ENCODE results near the gene GATAD2A.

Gene GATAD2A

GRCh38 chr19:19505669-19506326 is 100.3 kb downstream of the GATAD2A start:
- TF ChIP-seq CTCF (IDR thresholded peaks at IDR 0.05; ENCODE audit: low read depth, low read length), result no peak
- no peak for DNase-seq (ENCODE audit: low read depth in 2 of 2)

GRCh38 chr19:19506592-19506991 is 101.1 kb downstream of the GATAD2A start:
- no peak overlapping the region for H3K4me3 ChIP-seq (replicated peaks in 1 of 2; ENCODE audit: low read depth in 2 of 2, low read length in 2 of 2)
- no peak for TF ChIP-seq CTCF (IDR thresholded peaks at IDR 0.05; ENCODE audit: low read depth, low read length)
- no peak for DNase-seq (ENCODE audit: low read depth in 2 of 2)

More at GRCh38 chr19:19505669-19506326, 100.3 kb downstream of the GATAD2A start:
- H3K4me3 ChIP-seq (replicated peaks in 1 of 2; ENCODE audit: low read depth in 2 of 2, low read length in 2 of 2), result no peak overlapping the region

- H3K4me3 ChIP-seq (replicated peaks in 1 of 2; ENCODE audit: low read depth in 2 of 2, low read length in 2 of 2), result no peak overlapping the region
- no peak for TF ChIP-seq CTCF (IDR thresholded peaks at IDR 0.05; ENCODE audit: low read depth, low read length)
- DNase-seq (ENCODE audit: low read depth in 2 of 2), result no peak
Measured at GRCh38 chr19:19507354-19507753, 101.9 kb downstream of the GATAD2A start.

- no peak for TF ChIP-seq CTCF (IDR thresholded peaks at IDR 0.05; ENCODE audit: low read depth, low read length)
- H3K4me3 ChIP-seq (replicated peaks in 1 of 2; ENCODE audit: low read depth in 2 of 2, low read length in 2 of 2), result no peak overlapping the region
- no peak for DNase-seq (ENCODE audit: low read depth in 2 of 2)
Measured at GRCh38 chr19:19508217-19508616, 102.7 kb downstream of the GATAD2A start.

GRCh38 chr19:19510432-19510831 is 105.0 kb downstream of the GATAD2A start:
- H3K4me3 ChIP-seq (replicated peaks in 1 of 2; ENCODE audit: low read depth in 2 of 2, low read length in 2 of 2), result no peak overlapping the region
- DNase-seq (ENCODE audit: low read depth in 2 of 2), result peak in 1 of 2 donors; percentile 18
- no peak for TF ChIP-seq CTCF (IDR thresholded peaks at IDR 0.05; ENCODE audit: low read depth, low read length)

GRCh38 chr19:19513682-19514081 is 108.2 kb downstream of the GATAD2A start:
- no peak for TF ChIP-seq CTCF (IDR thresholded peaks at IDR 0.05; ENCODE audit: low read depth, low read length)
- H3K4me3 ChIP-seq (replicated peaks in 1 of 2; ENCODE audit: low read depth in 2 of 2, low read length in 2 of 2), result no peak overlapping the region

GRCh38 chr19:19514215-19514657 is 108.8 kb downstream of the GATAD2A start:
- peak; percentile 61 to 79 for DNase-seq (ENCODE audit: low read depth in 2 of 2)
- peak overlapping the region; percentile 3 to 15 for H3K4me3 ChIP-seq (replicated peaks in 1 of 2; ENCODE audit: low read depth in 2 of 2, low read length in 2 of 2)
- no peak for TF ChIP-seq CTCF (IDR thresholded peaks at IDR 0.05; ENCODE audit: low read depth, low read length)

More at GRCh38 chr19:19513682-19514081, 108.2 kb downstream of the GATAD2A start:
- DNase-seq (ENCODE audit: low read depth in 2 of 2), result no peak

Measured in cardiac fibroblast (primary cell).